GM12865 (cell line): ENCODE measurements around the gene C1QTNF9B.

Experiments used
- DNase-seq: peaks from one replicate; pipeline ENCODE4 v3.0.0; 2010; ENCODE audit warnings: low read depth
- H3K4me3 ChIP-seq: 2 replicates; pipeline ENCODE4 v1.5.1; 2011; ENCODE audit warnings: mild to moderate bottlenecking, low read depth, low read length, control low read depth
- CTCF ChIP-seq: IDR thresholded peaks from 2 replicates; pipeline ENCODE4 v1.5.1; 2011; ENCODE audit warnings: low read length, control low read depth, low read depth, inconsistent platforms; ENCODE audit not compliant: insufficient read depth; ENCODE audit errors: missing control alignments

C1QTNF9B gene

GRCh38 chr13:23877286-23877685 lies 20.0 kb downstream of the C1QTNF9B start:
- H3K4me3 ChIP-seq: no peak overlapping the region
- no peak for DNase-seq
- TF ChIP-seq CTCF: no peak

GRCh38 chr13:23876265-23876664 lies 21.0 kb downstream of the C1QTNF9B start:
- H3K4me3 ChIP-seq: no peak overlapping the region
- DNase-seq: peak; percentile 48
- peak; percentile 32 for TF ChIP-seq CTCF

GRCh38 chr13:23871616-23872220 lies 25.6 kb downstream of the C1QTNF9B start:
- DNase-seq: no peak
- TF ChIP-seq CTCF: peak; percentile 39
- H3K4me3 ChIP-seq: no peak overlapping the region

GRCh38 chr13:23870356-23871140 lies 26.8 kb downstream of the C1QTNF9B start:
- peak; percentile 55 for DNase-seq
- TF ChIP-seq CTCF: no peak
- H3K4me3 ChIP-seq: no peak overlapping the region

GRCh38 chr13:23868521-23868920 lies 28.8 kb downstream of the C1QTNF9B start:
- no peak for DNase-seq
- TF ChIP-seq CTCF: no peak
- no peak overlapping the region for H3K4me3 ChIP-seq

- DNase-seq: no peak
- TF ChIP-seq CTCF: no peak
- no peak overlapping the region for H3K4me3 ChIP-seq
Observed at GRCh38 chr13:23867027-23867491, 30.2 kb downstream of the C1QTNF9B start.
